Measurements from ENCODE around the gene LPP. TPM values are rescaled to one million over a fixed set of nuclear protein-coding genes. Genes with fewer than 3 reads are reported as not detected.
A peak's percentile ranks its signal among the peaks of the same experiment; 100 is the strongest.

LPP gene
- total RNA-seq, 1 experiment from 2014 or later, result 264 TPM

GRCh38 chr3:188523291-188523690, 369.3 kb downstream of the LPP start:
- CTCF ChIA-PET, result no interaction called here
- intact Hi-C loops (cut with micrococcal nuclease; ENCODE audit: unreplicated experiment), result no loop called here
- no peak for TF ChIP-seq CTCF (IDR thresholded peaks at IDR 0.05; ENCODE audit: unreplicated experiment)
- Mint-ChIP-seq H3K36me3 (ENCODE audit: insufficient read depth, unreplicated experiment) (peaks cover 10% of the 10 kb centered on the region), H3K4me3 (ENCODE audit: low read depth, unreplicated experiment) (no peak overlapping the region), H3K4me1 (ENCODE audit: low read depth, unreplicated experiment) (peaks cover 8% of the 10 kb centered on the region), H3K9me3 (ENCODE audit: low read depth, unreplicated experiment) (no peaks in the 10 kb centered on the region), H3K27me3 (ENCODE audit: unreplicated experiment) (no peaks in the 10 kb centered on the region), H3K27ac (ENCODE audit: unreplicated experiment) (no peak overlapping the region)
- no TSS peak for BruUV-seq (replicated peaks)
- no peak for DNase-seq

DNA sequence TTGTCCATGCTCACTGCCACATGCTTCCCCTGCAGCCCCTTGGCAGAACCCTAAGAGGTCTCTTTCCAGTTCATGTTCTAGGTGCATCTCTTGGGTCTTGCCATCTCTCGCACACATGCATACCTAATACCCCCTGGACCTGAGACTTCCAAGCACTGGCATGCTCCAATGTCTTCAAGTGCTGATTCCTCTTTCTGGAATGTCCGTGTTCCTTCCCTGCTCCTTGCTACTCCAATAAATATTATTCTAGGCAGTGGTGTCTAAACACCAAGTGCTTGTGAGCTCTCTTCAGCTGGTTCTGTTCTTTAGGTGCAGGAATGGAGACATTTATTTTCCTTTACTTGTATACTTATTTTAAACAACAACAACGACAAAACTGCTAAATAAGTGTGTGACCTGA, 370.1 kb downstream of the LPP start:
- peaks cover 8% of the 10 kb centered on the region for H3K4me1 Mint-ChIP-seq (ENCODE audit: low read depth, unreplicated experiment)
- no peak for DNase-seq
- H3K27ac Mint-ChIP-seq (ENCODE audit: unreplicated experiment), result no peak overlapping the region
- H3K4me3 Mint-ChIP-seq (ENCODE audit: low read depth, unreplicated experiment), result no peak overlapping the region
- H3K27me3 Mint-ChIP-seq (ENCODE audit: unreplicated experiment), result no peaks in the 10 kb centered on the region
- no peak for TF ChIP-seq CTCF (IDR thresholded peaks at IDR 0.05; ENCODE audit: unreplicated experiment)
- no peaks in the 10 kb centered on the region for H3K9me3 Mint-ChIP-seq (ENCODE audit: low read depth, unreplicated experiment)
- no TSS peak for BruUV-seq (replicated peaks)
- CTCF ChIA-PET, result no interaction called here
- H3K36me3 Mint-ChIP-seq (ENCODE audit: insufficient read depth, unreplicated experiment), result peaks cover 10% of the 10 kb centered on the region
- intact Hi-C loops (cut with micrococcal nuclease; ENCODE audit: unreplicated experiment), result no loop called here

DNA sequence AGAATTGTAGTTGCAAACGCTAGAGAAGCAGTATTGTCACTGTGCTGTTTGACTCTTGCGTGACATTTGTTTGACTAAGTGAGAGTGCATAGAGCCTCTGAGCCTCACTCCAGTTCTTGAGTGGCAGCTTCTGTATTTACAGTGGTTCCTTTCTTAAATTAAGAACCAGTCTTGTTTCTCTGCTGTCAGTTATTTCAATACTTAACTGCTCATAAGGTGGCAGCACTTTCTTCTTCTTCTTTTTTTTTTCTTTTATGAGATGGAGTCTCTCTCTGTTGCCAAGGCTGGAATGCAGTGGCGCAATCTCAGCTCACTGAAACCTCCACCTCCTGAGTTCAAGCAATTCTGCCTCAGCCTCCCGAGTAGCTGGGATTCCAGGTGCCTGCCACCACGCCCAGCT, 372.1 kb downstream of the LPP start:
- intact Hi-C loops (cut with micrococcal nuclease; ENCODE audit: unreplicated experiment), result no loop called here
- BruUV-seq (replicated peaks), result no TSS peak
- no peaks in the 10 kb centered on the region for H3K9me3 Mint-ChIP-seq (ENCODE audit: low read depth, unreplicated experiment)
- H3K4me1 Mint-ChIP-seq (ENCODE audit: low read depth, unreplicated experiment), result no peaks in the 10 kb centered on the region
- CTCF ChIA-PET, result no interaction called here
- TF ChIP-seq CTCF (IDR thresholded peaks at IDR 0.05; ENCODE audit: unreplicated experiment), result no peak
- no peaks in the 10 kb centered on the region for H3K27me3 Mint-ChIP-seq (ENCODE audit: unreplicated experiment)
- H3K4me3 Mint-ChIP-seq (ENCODE audit: low read depth, unreplicated experiment), result no peak overlapping the region
- H3K27ac Mint-ChIP-seq (ENCODE audit: unreplicated experiment), result no peak overlapping the region
- peak; percentile 12 for DNase-seq
- H3K36me3 Mint-ChIP-seq (ENCODE audit: insufficient read depth, unreplicated experiment), result peaks cover 10% of the 10 kb centered on the region

DNA sequence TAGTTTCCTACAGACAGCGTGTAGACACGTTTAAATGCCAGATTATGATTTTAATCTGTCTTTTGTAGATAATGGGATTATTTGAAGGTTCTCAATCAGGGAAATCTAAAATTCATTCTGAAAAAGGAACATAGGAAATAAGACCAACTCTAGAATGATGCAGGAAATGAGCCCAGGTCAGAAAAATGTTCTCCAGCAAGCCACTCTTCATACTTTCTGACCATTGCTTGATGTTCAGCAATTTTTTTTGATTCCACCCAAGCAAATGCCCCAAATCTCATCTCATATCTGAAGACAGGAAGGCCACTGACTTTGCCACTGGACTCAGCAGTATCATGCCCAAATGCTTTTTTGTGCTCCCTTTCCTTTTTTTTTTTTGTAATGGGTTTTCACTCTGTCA, 373.4 kb downstream of the LPP start:
- Mint-ChIP-seq H3K27me3 (ENCODE audit: unreplicated experiment) (no peaks in the 10 kb centered on the region), H3K9me3 (ENCODE audit: low read depth, unreplicated experiment) (no peaks in the 10 kb centered on the region), H3K4me1 (ENCODE audit: low read depth, unreplicated experiment) (no peaks in the 10 kb centered on the region), H3K27ac (ENCODE audit: unreplicated experiment) (no peak overlapping the region), H3K36me3 (ENCODE audit: insufficient read depth, unreplicated experiment) (peaks cover 10% of the 10 kb centered on the region), H3K4me3 (ENCODE audit: low read depth, unreplicated experiment) (no peak overlapping the region)
- no TSS peak for BruUV-seq (replicated peaks)
- TF ChIP-seq CTCF (IDR thresholded peaks at IDR 0.05; ENCODE audit: unreplicated experiment), result no peak
- CTCF ChIA-PET, result interaction anchor here (0.6 kb wide), 1 partner anchor 314 kb away, joined by 3 read pairs; no protein-coding TSS in a partner anchor
- DNase-seq, result no peak
- intact Hi-C loops (cut with micrococcal nuclease; ENCODE audit: unreplicated experiment), result no loop called here
